ENCODE results near the gene NTPCR.

DNA sequence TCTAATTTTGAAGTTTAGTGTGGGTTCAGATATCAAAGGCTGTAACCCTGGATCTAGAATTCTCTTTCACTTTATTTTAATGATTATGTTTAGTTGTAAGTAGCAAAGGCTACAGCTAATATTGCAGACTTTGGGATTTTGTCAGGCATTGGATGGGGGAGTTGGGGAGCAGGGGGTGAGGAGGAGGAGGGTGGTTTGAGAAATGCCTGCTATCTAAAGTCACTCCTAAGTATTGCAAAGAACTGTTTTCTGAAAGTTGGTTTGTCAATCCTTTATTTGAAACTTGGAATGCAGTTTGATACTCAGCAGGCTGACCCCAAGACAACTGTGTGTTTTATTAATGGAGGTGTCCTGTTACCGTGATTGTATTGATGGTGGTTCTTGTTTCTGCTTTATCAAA is 1.2 kb downstream of the NTPCR start:
- TF ChIP-seq, protein P1, sequence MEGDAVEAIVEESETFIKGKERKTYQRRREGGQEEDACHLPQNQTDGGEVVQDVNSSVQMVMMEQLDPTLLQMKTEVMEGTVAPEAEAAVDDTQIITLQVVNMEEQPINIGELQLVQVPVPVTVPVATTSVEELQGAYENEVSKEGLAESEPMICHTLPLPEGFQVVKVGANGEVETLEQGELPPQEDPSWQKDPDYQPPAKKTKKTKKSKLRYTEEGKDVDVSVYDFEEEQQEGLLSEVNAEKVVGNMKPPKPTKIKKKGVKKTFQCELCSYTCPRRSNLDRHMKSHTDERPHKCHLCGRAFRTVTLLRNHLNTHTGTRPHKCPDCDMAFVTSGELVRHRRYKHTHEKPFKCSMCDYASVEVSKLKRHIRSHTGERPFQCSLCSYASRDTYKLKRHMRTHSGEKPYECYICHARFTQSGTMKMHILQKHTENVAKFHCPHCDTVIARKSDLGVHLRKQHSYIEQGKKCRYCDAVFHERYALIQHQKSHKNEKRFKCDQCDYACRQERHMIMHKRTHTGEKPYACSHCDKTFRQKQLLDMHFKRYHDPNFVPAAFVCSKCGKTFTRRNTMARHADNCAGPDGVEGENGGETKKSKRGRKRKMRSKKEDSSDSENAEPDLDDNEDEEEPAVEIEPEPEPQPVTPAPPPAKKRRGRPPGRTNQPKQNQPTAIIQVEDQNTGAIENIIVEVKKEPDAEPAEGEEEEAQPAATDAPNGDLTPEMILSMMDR (IDR thresholded peaks at IDR 0.05), result no peak
- TF ChIP-seq POLR2A (IDR thresholded peaks at IDR 0.05), result no peak
